ENCODE data around the gene BSX.

DNA sequence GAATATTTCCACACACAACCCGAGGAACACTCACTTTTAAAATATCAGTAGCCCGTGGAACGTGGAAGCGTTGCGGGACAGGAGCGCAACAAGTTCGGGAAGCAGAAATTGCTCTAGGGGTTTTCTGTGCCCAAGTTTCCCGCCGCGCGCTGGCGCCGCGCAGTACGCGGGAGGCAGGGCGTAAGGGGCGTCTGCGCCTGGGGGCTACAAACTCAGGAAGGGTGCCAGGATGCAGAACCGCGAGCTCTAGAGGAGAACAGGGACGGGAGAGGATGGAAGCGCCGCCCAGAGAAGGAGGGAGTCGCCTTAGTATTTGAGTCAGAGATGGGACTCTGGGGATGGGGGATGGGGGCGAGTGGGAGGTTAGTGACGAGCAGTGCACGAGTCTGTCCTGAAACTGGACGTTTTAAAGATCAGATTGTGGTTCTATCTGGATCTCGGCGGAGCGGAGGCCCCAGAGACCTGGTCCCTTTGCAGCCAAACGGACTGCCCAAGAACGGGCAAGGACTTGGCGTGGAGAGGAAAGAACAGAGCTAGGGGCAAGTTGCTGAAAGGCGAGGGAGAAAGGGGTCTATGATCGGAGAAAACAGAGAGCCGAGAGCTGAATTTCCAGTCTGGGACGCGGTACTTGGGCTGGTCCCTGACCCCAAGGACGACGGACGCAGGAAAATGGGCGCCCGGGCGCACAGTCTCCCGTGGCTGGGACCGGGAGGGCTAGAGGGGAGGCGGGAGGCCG, 4.7 kb downstream of the BSX start:
- TF ChIP-seq POLR2A (IDR thresholded peaks at IDR 0.05; ENCODE audit: low read length): no peak
- TF ChIP-seq GATA1 (IDR thresholded peaks at IDR 0.05; ENCODE audit: low read depth, low read length): no peak

Data from erythroblast (primary cell).